ENCODE data around the gene SSUH2. TPM values are rescaled to one million over a fixed set of nuclear protein-coding genes. Genes with fewer than 3 reads are reported as not detected.

Gene SSUH2
- total and polyA plus RNA-seq, 2 of the 13 experiments (the other 11 are each of a cell fraction or from before 2014, with no cell fraction given) = 38.1 to 136 TPM

- no peak for TF ChIP-seq ZKSCAN5 (CRISPR knock-in tag; IDR thresholded peaks at IDR 0.05)
- no peak for TF ChIP-seq ZNF225 (CRISPR knock-in tag; IDR thresholded peaks at IDR 0.05)
- TF ChIP-seq POGZ (CRISPR knock-in tag; IDR thresholded peaks at IDR 0.05) = 0 out of 2 replicates have a peak, but pooled peaks have one; percentile 16
- peak; percentile 26; the same call in 1 of the 2 replicates for TF ChIP-seq HOXA3 (CRISPR knock-in tag; IDR thresholded peaks at IDR 0.05)
- peak; percentile 74 for TF ChIP-seq SAP130 (CRISPR knock-in tag; IDR thresholded peaks at IDR 0.05; ENCODE audit: low read depth)
- peak; percentile 74 for TF ChIP-seq MED1 (CRISPR knock-in tag; IDR thresholded peaks at IDR 0.05)
- TF ChIP-seq TBL1XR1 (IDR thresholded peaks at IDR 0.05; ENCODE audit: borderline replicate concordance, low read length, partially characterized antibody) = peak; percentile 64
- TF ChIP-seq ARNTL (CRISPR knock-in tag; IDR thresholded peaks at IDR 0.05) = no peak
- no peak for TF ChIP-seq FLYWCH1 (CRISPR knock-in tag; IDR thresholded peaks at IDR 0.05)
- TF ChIP-seq FOXP1 (IDR thresholded peaks at IDR 0.05) = no peak
- TF ChIP-seq FOXP1 (CRISPR knock-in tag; IDR thresholded peaks at IDR 0.05) = peak; percentile 43; the same call in 1 of the 2 replicates
- TF ChIP-seq PRDM10 (CRISPR knock-in tag; IDR thresholded peaks at IDR 0.05; ENCODE audit: low read depth) = peak; percentile 51; the same call in 1 of the 2 replicates
- TF ChIP-seq ZFP91 (CRISPR knock-in tag; IDR thresholded peaks at IDR 0.05; ENCODE audit: borderline replicate concordance) = peak; percentile 37; the same call in 1 of the 2 replicates
- 0 out of 2 replicates have a peak, but pooled peaks have one; percentile 23 for TF ChIP-seq DMAP1 (CRISPR knock-in tag; IDR thresholded peaks at IDR 0.05)
- no peak for TF ChIP-seq ZNF34 (CRISPR knock-in tag; IDR thresholded peaks at IDR 0.05; ENCODE audit: borderline replicate concordance)
- TF ChIP-seq LCORL (IDR thresholded peaks at IDR 0.05) = no peak
- TF ChIP-seq LCORL (CRISPR knock-in tag; IDR thresholded peaks at IDR 0.05) = peak; percentile 83
- peak; percentile 59; the same call in 1 of the 2 replicates for TF ChIP-seq FOXP4 (CRISPR knock-in tag; IDR thresholded peaks at IDR 0.05)
- peak; percentile 16; the same call in 1 of the 2 replicates for TF ChIP-seq ATF1 (CRISPR knock-in tag; IDR thresholded peaks at IDR 0.05)
- TF ChIP-seq THAP8 (CRISPR knock-in tag; IDR thresholded peaks at IDR 0.05; ENCODE audit: borderline replicate concordance) = no peak
- peak; percentile 72; the same call in 1 of the 2 replicates for TF ChIP-seq PPARG (CRISPR knock-in tag; conservative IDR thresholded peaks at IDR 0.05)
Measured at GRCh38 chr3:8658306-8659212, 14.0 kb upstream of the SSUH2 start (continued).

Measured in HepG2 (cell line).